HG02970 (cell line): ENCODE results near the gene ROBO1.

Source experiments
- ATAC-seq: cut with Tn5 transposase; IDR thresholded peaks from one replicate; pipeline ENCODE4 v1.9.1; 2021; ENCODE audit warnings: mild to moderate bottlenecking, moderate library complexity, moderate number of reproducible peaks; ENCODE audit not compliant: unreplicated experiment, low FRiP score

ROBO1 gene

DNA sequence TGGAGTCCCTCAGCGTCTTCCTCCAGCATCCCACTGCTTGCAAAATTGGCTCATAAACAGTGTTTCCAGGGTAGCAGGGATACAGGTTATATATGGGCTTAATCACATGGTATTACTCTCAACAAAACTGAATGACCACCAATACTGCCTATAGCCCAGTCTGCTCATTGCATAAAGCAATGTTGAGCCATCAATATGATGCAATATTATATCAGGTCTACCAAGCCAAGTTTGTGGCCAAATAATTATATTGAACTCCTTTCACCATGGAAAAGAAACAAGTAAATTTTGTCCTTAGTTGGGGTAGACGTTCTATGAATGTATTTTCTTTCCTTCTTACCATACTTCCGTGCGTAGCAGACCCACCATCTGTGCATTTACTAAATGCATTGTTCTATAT is 652.3 kb downstream of the ROBO1 start:
- ATAC-seq, result no peak

DNA sequence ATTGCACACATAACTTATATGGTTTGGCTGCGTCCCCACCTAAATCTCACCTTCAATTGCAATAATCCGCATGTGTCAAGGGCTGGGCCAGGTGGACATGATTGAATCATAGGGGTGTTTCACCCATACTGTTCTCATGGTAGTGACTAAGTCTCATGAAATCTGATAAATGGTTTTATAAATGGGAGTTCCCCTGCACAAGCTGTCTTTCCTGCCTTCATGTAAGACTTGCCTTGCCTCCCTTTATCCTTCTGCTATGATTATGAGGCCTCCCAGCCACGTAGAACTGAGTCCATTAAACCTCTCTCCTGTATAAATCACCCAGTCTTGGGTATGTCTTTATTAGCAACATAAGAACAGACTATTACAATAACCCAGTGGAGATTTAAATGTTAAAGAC is 653.9 kb downstream of the ROBO1 start:
- no peak for ATAC-seq

DNA sequence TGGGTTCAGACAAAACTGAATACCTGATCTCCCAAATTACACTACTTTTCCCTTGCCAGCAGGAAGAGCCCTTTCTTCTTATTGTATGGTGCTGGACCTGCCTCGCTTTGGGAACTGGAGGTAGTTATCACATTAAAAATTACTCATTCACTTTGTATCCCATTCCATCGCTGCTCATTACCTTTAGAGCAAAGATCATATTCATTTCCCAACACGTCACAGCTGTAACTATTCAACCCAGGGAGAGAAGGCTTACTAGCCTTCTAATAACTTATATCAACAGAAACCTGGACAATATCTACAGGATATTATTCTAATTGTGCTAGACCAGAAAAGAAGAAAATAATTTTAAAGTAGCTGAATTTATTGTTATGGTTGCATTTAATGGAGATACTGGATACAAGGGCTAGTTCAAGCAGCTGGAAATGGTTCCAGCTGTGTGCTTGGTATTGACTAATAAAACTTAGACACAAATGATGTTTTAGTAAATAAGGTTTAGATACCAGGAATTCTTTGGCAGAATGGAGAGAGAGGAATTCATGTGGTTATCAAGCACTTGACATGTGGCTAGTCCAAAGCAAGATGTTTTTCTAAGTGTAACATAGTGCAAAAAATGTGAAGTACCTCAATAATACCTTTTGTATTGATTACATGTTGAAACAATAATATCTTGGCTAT is 656.3 kb downstream of the ROBO1 start:
- ATAC-seq, result no peak

DNA sequence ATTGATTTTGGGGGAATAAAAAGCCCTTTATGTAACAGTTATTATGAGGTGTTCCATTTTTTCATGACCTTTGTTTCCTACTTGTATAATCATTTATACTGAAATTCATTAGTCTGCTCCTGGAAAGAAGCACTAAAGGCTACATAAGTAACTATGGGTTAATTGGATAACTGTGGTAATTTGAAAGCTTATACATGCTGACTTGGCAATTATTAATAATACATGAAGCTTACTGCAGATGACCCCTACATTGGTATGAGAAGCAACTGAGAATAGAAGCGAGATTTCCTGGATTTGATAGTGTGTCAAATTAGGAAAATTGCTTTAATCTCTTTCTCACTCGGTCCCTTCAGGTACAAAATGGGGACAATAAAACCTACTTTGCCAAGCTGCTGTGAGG is 658.0 kb downstream of the ROBO1 start:
- ATAC-seq, result no peak

DNA sequence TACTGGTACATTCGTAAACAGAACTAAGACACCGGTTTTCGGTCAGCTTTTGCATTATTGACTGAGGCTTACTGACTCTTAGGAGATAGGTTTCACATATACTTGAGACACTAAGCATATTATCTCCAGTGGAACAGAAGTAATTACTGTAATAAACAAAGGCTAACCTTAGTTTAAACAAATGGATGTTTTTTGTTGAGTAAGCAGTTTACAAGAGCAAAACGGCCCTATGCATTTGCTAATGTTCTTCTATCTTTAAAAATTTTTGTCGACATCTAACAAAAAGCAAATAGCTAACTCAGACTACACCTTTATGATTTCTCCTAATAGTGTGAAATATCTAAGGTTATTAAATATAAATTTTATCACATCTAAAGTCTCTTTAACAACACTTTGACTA is 664.5 kb downstream of the ROBO1 start:
- ATAC-seq, result no peak

DNA sequence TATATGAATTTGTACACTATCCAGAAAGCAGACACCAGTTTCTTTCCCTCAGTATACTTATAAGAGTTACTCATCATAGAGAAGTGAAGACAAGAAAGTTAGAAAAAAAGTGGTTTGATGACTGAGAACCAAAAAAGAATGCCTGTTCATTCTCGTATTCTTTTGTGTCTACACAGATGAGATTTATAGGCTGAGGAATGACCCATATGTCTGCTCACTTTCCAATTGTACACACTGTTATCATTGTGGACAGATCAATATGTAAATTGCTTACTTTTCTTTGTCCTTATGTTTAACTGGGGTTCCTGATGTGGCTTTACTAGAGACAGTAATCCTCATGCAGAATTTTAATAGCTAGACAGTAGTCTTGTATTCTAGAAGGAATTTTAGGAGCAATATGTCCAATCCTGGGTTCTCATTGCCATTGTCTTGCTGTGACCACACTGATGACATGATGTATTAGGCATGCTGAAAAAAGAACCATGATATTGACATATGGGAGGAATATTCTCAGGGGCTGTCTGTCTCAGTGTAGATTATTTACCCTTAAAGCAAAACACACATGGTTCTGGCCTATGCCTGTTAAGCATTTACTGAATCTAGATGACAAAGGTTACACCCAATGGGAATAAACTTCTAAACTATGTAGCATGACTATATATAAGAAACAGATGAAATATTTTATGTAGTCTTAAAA is 669.7 kb downstream of the ROBO1 start:
- no peak for ATAC-seq

DNA sequence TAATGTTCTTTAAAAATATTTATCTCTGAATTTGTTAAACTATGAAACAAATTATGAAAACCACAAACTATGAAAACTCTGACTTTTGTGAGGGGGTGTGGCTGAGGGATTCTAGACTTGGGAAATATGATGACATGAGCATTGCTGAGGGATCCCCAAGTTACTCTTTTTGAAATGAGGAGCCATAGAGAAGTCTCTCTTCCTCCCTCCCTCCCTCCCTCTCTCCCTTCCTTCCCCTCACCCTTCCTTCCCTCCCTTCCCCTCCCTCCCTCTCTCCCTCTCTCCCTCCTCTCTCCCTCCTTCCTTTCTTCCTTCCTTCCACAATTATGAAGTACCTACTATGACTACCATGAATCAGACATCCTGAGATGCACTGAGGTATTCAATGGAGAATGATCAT is 673.1 kb downstream of the ROBO1 start:
- no peak for ATAC-seq

DNA sequence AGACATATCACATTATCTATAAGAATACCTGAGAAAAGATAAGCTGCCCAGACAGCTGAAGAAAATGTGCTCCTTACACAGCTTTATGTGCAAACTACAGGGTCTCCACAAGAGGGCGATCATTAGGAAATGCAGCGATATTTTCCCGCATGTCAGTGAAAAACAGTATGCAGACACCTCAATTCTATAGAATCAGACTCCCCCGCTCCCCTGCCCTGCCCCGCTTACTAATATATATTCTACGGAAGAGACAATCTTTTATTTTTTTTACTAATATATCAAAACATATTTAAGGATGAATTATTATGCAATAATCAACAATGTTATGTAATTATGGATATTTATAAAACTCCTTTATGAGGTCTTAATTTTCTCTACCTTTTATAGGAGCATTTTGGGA is 681.3 kb downstream of the ROBO1 start:
- ATAC-seq, result peak; percentile 82

DNA sequence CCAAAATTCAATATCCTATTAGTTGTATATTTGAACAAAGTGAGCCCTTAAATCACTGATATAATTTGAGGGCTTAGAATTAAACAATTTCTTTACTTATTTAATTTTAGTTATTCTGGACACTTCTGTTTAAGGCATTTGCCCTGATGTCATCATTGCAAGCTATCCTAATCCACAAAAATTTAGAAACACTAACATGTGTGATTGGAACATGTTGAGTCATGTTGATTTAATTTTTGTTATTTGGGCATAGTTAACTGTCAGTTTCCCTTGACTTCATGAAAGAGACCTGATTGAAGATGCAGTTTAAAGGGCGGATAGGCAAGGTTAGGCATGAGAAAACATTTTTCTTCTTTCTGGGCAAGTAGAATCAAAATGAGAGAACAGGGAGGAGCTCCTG is 682.6 kb downstream of the ROBO1 start:
- ATAC-seq, result no peak

DNA sequence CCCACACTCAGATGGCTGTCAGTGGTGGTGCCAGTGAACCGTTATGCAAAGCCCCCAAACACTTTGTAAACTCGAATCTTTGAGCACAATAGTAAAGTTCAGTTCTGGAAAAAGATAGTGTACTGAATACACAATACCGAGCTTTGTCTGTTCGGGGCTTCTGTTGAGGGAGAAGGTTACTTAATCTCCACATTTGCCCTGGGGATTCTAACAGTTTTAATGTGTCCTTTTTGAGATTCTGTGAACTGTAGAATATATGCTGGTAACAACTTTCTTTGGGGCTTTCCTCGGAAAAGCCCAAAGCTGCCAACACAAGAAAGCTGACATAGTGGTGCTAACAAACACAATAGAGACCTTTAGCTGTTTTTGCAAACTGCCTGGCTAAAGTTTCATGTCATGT is 686.5 kb downstream of the ROBO1 start:
- ATAC-seq, result no peak

DNA sequence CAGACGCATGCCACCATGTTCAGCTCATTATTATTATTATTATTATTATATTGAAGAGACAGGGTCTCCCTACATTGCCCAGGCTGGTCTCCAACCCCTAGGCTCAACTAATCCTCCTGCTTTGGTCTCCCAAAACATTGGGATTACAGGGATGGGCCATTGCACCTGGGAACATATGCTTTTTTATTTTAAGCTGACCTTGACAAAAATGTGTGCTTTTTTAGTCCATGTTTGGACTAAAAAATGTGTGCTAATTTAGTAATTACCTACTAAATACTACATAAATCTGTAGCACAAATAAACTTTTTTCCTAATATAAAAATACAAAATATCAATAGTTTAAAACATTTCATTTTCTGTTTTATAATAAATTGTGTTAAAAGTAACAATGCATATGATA is 693.2 kb downstream of the ROBO1 start:
- ATAC-seq, result no peak

DNA sequence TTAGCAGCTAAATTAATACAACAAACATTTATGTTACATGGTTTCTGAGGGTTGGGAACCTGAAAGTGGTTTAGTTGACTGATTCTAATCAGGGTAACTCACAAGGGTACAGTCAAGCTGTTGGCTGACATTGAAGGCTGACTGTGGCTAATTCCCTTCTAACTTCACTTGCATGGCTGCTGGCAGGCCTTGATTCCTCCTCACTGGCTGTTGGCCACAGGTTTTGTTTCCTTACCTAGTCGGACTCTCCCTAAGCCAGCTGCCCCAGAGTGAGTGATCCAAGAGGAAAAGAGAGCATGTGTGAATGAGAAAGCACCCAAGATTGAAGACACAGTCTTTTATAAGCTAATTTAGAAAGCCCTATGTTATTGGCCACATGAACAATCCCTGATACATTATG is 700.1 kb downstream of the ROBO1 start:
- ATAC-seq, result no peak

DNA sequence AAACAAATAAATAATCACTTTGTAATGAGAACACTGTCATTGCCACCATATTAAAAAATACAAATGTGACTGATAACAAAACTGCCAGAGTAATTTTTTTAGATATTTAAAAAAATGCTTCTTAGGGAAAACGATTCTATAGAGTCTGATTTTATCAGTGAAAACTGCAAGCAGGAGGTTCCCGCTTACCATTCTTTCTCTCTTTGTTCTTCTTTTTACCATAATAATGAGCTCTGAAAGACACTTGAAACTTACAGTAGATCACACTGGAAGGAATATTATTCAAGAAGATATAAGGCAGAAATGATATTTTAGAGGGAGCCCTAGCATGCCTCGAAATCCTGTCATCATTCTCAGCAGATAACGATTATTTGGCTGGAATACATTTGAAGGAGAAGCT is 701.3 kb downstream of the ROBO1 start:
- no peak for ATAC-seq

DNA sequence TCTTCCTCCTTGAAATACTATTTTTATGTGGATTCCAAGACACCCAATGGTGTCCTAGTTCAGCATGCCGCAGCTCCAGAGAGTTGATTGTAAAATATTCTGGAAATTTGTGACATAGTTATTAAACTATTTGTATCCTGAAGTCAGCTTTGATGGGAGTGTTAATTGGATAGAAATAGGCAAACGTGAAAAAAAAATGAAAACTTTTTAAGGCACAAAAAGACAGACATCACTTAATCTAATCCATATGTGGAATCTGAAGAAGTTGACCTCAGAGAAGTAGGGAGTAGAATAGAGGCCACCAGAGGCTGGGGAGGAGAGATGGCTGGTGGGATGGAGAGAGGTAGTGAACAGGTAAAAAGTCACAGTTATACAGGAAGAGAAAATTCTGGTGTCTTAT is 704.2 kb downstream of the ROBO1 start:
- no peak for ATAC-seq

DNA sequence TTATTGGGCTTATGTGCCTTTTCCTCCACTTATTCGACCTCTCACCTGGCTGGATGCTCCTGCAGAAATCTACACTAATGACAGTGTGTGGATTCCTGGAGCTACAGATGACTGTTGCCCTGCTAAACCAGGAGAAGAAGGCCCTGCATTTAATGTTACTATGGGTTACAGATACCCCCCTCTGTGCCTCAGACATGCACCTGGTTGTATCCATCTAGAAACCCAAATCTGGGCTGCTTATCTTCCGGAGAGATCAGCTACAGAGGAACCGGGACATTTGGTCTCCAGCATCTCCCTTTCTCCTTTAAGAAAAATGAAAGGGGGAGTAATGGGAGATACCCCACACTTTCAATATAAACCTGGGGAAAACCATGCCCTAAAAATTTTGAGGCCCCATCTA is 710.0 kb downstream of the ROBO1 start:
- no peak for ATAC-seq

DNA sequence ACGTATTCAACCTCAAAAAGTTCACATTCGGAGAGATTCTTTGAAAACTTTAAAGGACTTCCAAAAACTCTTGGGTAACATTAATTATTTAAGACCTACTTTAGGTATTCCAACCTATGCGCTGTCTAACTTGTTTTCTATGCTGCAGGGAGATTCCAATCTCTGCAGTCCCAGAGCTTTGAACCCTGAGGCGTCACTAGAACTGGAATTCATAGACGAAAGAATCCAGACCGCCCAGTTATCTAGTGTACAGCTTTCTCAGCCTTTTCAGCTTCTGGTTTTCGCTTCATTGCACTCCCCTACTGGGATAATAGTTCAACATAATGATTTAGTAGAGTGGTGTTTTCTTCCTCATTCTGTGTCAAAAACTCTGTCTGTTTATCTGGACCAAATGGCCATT is 711.3 kb downstream of the ROBO1 start:
- no peak for ATAC-seq

DNA sequence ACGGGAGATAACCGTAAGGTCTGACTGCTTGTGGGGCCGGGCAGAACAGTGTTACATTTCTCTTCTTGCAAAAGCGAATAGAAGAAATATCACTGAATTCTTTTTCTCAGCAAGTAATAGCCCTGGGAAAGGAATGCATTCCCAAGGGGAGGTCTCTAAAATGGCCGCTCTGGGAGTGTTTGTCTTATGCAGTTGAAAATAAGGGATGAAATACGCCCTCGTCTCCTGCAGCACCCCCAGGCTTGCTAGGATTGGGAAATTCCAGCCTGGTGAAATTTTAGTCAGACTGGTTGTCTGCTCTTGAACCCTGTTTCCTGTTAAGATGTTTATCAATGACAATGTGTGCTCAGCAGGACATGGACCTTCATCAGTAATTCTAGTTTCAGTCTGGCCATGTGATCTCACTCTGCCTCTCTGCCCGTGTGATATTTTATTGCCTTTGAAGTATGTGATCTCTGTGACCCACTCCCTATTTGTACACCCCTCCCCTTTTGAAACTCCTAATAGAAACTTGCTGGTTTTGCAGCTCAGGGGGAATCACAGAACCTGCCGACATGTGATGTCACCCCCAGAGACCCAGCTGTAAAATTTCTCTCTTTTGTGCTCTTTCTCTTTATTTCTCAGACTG is 715.6 kb downstream of the ROBO1 start:
- no peak for ATAC-seq

DNA sequence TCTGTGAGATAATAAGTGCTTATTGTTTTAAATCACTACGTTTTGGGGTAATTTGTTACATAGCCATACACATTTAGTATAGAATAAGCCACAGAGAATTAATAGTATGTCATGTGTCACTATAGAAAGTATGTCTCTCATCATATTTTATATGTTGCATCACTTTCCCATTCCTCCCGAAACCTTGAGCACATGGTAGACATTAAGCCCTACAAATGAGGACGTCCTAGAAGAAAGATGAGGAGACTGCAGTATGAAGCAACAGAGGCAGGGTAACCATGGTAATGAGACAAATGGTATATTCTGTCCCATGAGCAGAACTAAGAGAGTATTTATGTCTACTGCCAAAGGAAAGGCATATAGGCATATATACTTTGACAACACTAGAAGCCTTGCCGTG is 720.2 kb downstream of the ROBO1 start:
- no peak for ATAC-seq

DNA sequence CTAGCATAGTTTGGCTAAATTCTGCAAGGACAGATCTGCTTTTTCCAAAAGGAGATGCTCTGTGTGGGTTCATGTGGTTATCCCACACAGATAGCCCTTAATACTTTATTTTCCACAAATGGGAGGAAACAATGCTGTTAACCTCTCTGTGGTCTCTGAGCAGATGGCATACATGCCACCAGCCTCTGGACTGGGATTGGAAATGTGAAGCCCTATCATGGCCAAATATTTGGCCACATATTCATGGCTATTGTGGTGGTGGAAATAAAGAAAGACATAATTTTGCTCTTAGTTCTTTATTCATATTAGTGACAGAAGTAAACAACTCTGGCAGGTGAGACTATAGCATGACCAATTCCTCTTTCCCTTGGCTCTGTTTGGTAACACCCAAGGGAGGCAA is 726.2 kb downstream of the ROBO1 start:
- no peak for ATAC-seq

DNA sequence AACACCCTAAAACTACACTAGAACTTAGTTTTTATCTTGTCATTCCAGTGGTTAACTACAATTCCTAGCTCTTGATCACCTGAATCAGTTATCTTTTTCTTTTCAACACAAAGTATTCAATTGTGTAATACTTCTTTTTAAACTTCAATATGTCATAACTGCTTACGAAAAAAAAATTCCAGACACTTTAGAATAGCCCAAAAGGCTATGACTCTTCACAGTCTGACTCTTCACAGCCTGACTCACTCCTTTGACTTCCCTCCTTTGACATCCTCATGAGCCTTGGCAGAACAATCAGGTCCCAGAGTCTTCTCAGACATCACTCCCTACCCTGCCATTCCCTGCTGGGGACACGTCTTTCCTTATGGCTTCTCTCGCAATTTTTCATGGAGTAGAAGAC is 727.1 kb downstream of the ROBO1 start:
- ATAC-seq, result no peak

DNA sequence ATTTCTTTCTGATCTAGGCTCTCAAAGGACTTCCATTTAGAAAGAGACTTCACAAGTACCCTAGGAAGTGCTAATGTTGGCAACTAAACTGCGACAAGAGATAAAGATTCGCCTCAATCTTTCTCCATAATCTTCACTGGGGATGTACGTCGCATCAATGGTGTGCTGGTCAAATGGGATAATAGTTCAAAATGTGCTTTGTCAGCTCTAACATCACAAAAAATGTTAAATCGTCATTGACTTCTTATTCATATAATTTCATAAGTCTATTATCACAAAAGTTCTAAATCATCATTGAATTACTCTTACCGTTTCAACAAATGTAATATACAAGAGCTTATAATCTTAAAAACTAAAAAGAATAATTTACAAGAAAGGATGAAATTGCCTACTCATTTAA is 727.7 kb downstream of the ROBO1 start:
- no peak for ATAC-seq

DNA sequence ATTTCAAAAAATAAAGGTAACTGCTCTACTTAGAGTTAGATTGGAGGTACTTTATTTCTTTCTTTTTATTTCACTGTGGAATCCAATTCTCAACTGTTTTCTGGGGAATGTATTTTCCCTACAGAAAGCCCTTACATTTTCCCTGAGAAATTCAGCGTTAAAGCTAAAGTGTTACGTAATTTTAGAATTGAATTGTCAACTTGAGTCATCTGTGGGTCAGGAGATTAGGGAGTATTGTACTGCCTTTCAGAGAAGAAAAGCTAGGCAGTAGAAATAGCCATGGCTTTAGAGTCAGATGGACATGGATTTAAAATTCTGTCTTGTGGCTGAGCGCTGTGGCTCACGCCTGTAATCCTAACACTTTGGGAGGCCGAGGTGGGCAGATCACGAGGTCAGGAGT is 728.6 kb downstream of the ROBO1 start:
- ATAC-seq, result no peak
